LoVo (cell line): Measurements from ENCODE around the gene KSR2.
"Not testable (repeated sequence)": the region's sequence is repeated elsewhere in the genome, so short reads cannot be mapped to it uniquely, and the experiment has no call there.

Experiments
- DNase-seq: peaks from one replicate; pipeline ENCODE4 v3.0.0-alpha.2; 2016; ENCODE audit warnings: low spot score

Gene KSR2

GRCh38 chr12:117890644-117891043 is 78.1 kb downstream of the KSR2 start:
- no peak for DNase-seq

GRCh38 chr12:117890137-117890536 is 78.7 kb downstream of the KSR2 start:
- DNase-seq, result no peak

- no peak for DNase-seq
Observed at GRCh38 chr12:117889098-117889497, 79.7 kb downstream of the KSR2 start.

- DNase-seq, result no peak
Observed at GRCh38 chr12:117885211-117885610, 83.6 kb downstream of the KSR2 start.

GRCh38 chr12:117884161-117884560 is 84.6 kb downstream of the KSR2 start:
- no peak for DNase-seq

GRCh38 chr12:117882603-117883184 is 86.1 kb downstream of the KSR2 start:
- DNase-seq, result no peak

GRCh38 chr12:117882181-117882580 is 86.6 kb downstream of the KSR2 start:
- no peak for DNase-seq

GRCh38 chr12:117881517-117881916 is 87.3 kb downstream of the KSR2 start:
- DNase-seq, result no peak

GRCh38 chr12:117878605-117879004 is 90.2 kb downstream of the KSR2 start:
- no peak for DNase-seq

GRCh38 chr12:117876436-117876816 is 92.4 kb downstream of the KSR2 start:
- no peak for DNase-seq

GRCh38 chr12:117875744-117876435 is 92.9 kb downstream of the KSR2 start:
- no peak for DNase-seq

GRCh38 chr12:117874842-117875434 is 93.9 kb downstream of the KSR2 start:
- DNase-seq, result peak; percentile 75

GRCh38 chr12:117874198-117874597 is 94.6 kb downstream of the KSR2 start:
- DNase-seq, result not testable (repeated sequence)

- no peak for DNase-seq
Observed at GRCh38 chr12:117872546-117873169, 96.1 kb downstream of the KSR2 start.

- no peak for DNase-seq
Observed at GRCh38 chr12:117869551-117869950, 99.2 kb downstream of the KSR2 start.

GRCh38 chr12:117867348-117867747 is 101.4 kb downstream of the KSR2 start:
- no peak for DNase-seq

GRCh38 chr12:117865505-117865904 is 103.3 kb downstream of the KSR2 start:
- no peak for DNase-seq

GRCh38 chr12:117863002-117863709 is 105.6 kb downstream of the KSR2 start:
- no peak for DNase-seq

GRCh38 chr12:117861691-117862090 is 107.1 kb downstream of the KSR2 start:
- no peak for DNase-seq

GRCh38 chr12:117860787-117861290 is 108.0 kb downstream of the KSR2 start:
- DNase-seq, result not testable (repeated sequence)

- DNase-seq, result no peak
Observed at GRCh38 chr12:117860111-117860510, 108.7 kb downstream of the KSR2 start.
